DMS53 (cell line): ENCODE measurements around the gene FLACC1.

Experiments
- DNase-seq: peaks from one replicate; lab custom pipeline; 2025; lab: John Stamatoyannopoulos, UW

FLACC1 gene

GRCh38 chr2:201275990-201276389 is 81.2 kb downstream of the FLACC1 start:
- no peak for DNase-seq

GRCh38 chr2:201275069-201275468 is 82.1 kb downstream of the FLACC1 start:
- DNase-seq, result no peak

- no peak for DNase-seq
These were observed 83.7 kb downstream of the FLACC1 start for GRCh38 chr2:201273330-201273983.

DNA sequence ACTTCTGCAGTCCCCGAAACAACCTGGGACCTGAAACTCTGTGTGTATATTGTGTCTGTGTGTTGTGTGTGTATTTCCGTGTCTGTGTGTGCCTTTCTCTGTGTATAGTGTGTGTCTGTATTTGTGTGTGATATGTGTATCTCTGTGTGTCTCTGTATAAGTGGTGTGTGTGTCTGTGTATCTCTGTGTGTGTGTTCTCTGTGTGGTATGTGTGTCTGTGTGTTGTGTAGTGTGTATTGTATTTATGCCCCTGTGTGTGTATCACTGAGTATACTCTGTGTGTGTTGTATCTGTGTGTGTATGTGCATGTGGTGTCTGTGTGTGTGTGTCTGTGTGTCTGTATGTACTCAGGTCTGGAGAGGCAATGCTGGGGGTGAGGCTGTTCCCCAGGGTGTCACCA is 85.2 kb downstream of the FLACC1 start:
- DNase-seq, result no peak

DNA sequence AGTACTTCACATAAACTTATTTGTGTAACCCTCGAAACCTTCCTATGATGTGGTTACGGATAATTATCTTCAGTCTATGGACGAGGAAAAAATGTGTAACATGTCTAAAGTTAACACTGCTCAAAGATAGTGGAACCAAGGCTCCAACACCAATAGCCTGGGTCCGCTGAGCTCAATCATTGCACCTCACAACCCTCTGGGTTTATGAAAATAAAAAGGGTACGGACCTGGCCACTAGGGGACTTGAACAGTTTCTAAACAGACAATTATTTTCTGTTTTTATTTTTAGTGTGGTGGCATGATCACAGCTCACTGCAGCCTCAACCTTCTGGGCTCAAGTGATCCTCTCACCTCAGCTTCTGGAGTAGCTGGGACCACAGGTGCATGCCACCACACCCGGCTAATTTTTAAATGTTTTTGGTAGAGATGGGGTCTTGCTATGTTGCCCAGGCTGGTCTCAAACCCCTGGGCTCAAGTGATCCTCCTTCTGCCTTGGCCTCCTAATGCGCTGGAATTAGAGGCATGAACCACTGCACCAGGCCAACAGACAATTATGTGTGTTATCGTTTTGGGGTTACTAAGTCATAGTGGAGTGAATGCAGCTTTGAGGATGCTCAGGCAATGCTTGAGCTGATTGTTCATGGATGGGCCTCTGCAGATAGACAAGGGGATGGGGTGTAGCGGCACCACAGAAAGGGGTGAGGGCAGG is 86.7 kb downstream of the FLACC1 start:
- DNase-seq, result peak; percentile 39

DNA sequence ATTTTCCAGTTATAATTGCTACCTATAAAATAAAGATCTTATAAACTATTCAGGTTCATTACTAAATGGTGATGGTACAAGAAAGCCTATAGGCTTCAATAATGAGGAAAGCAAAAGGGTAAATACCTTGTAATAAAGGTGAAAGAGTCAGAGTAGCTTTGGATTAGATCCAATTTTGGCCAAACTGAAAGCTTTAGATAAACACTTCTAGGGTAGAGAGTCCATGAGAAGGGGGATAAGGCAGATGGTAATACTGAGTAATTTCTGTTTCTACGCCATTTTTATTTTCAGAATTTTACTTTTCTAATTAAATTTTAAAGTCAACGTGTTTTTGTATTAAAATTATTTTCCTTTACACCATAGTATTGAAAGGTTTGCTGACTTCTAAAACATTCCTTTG is 87.4 kb downstream of the FLACC1 start:
- peak; percentile 81 for DNase-seq

DNA sequence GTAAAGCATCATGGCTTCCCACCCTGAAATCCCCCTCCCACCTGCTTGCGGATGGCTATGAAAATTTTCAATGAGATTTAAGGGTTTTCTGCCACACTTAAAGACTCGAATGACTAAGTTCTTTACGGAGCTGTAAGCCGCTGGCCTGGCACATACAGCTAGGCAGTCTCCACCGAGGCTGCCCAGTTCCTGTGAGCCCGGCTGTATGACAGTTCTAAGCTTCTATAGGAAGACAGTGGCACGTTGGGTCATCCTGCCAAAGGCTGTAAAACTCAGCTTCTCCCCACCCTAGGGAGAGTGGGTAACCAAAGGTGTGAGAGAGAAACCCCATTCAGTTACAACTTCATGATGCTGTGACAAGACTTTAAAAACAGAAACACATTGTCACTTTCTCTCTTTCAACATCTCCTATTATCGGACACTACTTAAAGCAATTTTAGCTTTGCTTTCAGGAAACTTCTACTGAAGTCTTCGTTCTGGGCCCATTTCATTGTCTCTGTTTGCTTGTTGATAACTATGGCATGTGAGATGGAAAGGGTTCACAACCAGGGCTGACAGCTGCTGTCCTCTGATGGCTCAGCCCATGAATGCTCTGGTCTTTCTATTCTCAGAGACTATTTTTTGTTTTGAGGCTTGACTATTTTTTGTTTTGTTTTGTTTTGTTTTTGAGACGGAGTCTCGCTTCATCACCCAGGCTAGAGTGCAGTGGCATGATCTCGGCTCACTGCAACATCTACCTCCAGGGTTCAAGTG is 89.7 kb downstream of the FLACC1 start:
- DNase-seq, result no peak

DNA sequence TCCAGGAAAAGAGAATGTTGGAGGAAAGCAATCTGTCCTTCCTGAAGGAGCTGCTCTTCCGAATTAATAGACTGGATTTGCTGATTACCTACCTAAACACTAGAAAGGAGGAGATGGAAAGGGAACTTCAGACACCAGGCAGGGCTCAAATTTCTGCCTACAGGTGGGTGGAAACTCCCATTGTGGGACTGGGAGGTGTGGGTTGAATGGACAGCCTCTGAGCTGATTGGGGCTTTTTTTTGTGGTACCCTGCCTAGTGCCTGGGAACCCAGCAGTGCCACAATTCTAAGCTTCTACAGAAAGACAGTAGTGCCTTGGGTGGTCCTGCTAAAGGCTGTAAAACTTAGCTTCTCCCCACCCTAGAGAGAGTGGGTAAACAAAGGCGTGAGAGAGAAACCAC is 90.5 kb downstream of the FLACC1 start:
- no peak for DNase-seq

DNA sequence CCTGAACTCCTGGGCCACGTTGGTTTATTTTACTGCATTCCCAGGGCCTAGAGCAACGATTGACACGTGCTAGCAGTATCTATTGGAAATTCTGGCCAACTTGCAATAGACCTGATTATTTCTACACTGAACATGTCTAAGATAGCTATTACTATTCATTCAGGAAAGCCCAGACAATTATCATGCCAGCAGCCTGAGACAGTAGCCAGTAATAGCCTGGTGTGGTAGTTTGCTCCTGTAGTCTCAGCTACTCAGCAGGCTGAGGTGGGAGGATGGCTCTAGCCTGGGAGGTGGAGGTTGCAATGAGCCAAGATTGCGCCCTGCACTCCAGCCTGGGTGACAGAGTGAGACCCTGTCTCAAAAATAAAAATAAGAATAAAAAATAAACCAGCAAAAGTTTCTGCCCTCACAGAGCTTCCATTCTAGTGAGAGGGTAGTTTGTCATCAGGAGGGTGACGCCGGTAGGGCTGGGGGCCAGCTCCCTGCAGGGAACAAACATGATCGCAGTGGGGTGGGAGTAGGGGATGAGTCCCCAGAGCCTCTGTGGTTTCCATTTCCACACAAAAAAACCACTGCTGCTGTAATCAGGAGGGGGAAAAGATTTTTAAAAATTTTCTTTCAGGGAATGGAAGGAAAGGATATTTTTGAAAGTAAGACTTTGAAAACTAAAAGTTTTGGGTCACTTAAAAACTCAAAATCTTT is 92.5 kb downstream of the FLACC1 start:
- no peak for DNase-seq

DNA sequence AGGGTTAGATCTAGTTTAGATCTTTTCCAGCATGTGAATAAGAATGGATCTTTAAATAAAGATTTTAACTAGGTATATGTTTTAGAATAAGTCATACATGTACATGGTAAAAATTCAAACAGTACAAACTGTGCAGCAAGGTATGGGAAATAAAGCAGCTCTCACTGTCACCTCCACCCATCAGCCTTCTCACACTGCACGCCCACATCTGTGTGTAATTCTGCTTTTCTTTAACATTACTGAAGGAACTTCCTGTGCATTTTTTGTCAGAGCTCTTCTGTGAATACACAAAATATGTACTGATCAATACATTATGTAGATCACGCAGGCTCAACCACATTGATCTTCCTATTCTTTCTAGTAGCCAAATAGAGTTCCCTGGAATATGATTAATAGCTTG is 93.4 kb downstream of the FLACC1 start:
- DNase-seq, result no peak

DNA sequence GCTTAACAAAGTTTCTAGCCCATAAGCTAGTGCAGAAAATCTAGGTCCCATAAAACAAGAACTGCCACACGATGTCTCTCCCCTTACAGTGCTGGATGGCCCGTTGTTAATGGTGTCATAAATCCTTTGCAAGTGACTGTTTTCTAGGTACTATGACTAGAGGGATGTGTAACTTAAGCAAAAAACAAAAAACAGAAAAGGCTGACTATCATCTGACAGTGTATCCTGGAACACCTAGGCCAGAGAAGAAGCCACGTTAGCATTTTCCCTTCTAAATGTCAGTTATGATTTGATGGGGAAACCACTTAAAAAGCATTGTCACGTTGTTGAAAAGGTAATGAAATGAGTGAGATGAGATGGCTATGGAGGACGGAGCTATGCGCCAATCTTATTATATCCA is 94.4 kb downstream of the FLACC1 start:
- DNase-seq, result no peak

GRCh38 chr2:201261906-201262305 is 95.2 kb downstream of the FLACC1 start:
- no peak for DNase-seq

DNA sequence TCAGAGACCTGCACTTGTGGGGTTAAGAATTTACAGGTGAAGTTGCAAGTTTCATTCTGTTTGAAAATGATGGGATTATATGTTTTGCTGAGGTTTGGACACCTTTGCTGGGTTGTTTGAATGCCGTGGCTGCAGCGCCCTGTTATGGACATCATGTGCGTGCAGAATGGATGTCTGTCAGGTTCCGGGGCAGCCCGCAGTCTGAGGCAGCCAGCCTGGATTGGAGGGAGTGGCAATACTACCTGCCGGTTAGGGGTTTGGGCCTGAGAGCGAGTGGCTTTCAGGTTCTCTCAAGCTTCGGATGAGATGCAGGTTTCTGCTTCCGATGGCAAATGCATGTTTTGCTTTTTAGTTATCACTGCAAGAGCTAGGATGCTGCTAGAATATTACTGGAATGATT is 95.7 kb downstream of the FLACC1 start:
- DNase-seq, result no peak

DNA sequence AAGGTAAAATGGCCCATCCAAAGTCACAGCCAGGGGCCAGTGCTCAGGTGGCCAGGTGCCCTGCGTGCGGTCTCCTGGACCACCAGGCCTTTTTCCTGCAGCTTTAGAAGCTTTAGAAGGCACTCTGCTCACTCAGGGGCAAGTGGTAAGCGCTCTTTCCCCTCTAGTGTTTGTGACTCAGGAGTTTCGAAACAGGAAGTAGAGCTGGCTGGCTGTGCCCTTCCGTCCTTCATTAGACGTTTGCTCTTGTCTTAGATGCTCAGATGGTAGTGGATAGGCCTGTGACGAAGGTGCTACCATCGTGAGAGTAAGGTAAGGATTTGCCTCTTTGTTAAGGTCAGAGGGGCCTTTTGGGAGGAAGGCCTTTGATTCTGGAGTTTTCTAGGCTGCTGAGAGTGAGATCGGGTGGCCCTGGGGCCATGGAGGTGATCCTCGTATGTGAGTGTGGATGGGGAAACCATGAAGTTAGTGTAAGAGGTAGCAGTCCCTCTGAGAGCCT is 96.8 kb downstream of the FLACC1 start, which contains the start of gene CASP8:
TSS of gene CASP8 (plus strand) at position 235 of the 499 bp plus-strand sequence. CDS start 5,951 bp downstream, outside the sequence.
- peak; percentile 14 for DNase-seq

- DNase-seq, result peak; percentile 20
These were observed 98.2 kb downstream of the FLACC1 start for GRCh38 chr2:201258666-201259615.

DNA sequence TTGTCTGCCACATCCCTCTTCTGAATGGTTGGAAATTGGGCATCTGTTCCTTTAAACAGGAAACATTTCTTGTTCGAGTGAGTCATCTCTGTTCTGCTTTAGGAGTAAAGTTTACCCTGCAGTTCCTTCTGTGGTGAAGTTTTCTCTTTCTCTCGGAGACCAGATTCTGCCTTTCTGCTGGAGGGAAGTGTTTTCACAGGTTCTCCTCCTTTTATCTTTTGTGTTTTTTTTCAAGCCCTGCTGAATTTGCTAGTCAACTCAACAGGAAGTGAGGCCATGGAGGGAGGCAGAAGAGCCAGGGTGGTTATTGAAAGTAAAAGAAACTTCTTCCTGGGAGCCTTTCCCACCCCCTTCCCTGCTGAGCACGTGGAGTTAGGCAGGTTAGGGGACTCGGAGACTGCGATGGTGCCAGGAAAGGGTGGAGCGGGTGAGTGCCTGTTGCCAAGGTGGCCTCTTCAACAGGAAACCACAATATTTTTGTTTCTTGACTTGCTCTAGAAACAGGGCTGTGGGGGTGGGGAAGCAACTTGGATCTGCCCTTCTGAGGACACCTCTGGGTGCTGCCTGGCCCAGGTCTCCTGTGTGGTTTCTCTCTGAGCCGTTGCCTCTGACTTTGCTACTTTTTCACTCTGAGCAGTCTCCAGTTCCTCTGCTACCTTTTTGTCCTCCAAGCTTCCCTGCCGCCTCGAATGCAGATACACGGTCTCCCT is 99.0 kb downstream of the FLACC1 start:
- DNase-seq, result peak; percentile 95

GRCh38 chr2:201257381-201257955 is 99.7 kb downstream of the FLACC1 start:
- DNase-seq, result peak; percentile 87

DNA sequence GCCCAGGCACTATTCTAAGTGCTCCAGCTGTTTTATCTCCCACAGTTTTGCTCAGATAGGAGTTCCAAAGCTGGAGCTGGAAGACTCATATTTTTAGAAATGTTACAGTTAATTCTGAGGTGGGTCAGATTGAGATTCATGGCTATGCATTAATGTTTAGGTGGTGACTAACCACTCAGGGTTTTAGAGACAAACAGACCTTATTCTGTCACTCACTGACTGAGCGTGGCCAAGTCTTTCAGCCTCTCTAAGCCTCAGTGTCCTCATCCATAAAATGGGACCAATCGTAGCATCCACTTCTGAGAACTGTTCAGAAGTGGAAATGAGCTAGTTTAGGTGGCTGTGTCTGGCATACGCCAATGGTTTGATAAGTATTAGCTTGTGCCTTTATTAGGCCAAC is 101.1 kb downstream of the FLACC1 start:
- DNase-seq, result no peak

DNA sequence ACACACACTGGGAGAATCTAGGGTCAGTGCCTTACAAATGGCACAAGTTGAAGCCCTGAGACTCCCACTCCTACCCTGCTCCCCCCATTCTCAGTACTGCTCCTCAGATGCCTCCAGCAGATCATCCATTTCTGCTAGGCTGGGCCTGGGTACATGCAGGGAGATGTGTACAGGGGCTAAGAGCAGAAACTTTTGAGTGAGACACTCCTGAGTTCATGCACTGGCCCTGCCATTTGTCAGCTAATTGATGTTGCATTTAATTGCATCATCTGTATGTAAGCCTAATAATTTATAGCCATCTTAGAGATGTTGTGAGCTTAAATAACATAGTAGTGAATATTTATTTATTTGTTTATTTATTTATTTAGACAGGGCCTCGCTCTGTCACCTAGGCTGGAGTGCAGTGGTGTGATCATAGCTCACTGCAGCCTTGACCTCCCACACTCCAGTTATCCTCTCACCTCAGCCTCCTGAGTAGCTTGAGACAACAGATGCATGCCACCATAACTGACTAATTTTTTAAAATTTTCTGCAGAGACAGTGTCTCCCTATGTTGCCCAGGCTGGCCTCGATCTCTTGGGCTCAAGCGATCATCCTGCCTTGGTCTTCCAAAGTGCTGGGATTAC is 101.6 kb downstream of the FLACC1 start:
- DNase-seq, result no peak
